Astrocyte of the hippocampus (primary cell): Measurements from ENCODE around the gene EDEM1.

ENCODE experiments used
- DNase-seq: peaks from one replicate; pipeline ENCODE4 v3.0.0; 2011; ENCODE audit warnings: low read depth, low spot score

The EDEM1 gene

GRCh38 chr3:5267889-5268288 lies 80.4 kb downstream of the EDEM1 start:
- DNase-seq: no peak
